H1 (cell line): ENCODE data around the gene TPM2. TPM values are rescaled to one million over a fixed set of nuclear protein-coding genes. Genes with fewer than 3 reads are reported as not detected.

Experiments
- CTCF ChIA-PET: fragments of 300-600 bp; sonication (Branson Sonifier 250); formaldehyde crosslinking; loops from one replicate; lab custom pipeline; 2021; ENCODE audit not compliant: partially characterized antibody; lab: Charles Lee
- POLR2A ChIA-PET: fragments of 300-600 bp; sonication (Branson Sonifier 250); formaldehyde crosslinking; loops from one replicate; lab custom pipeline; 2021; ENCODE audit warnings: inconsistent platforms; ENCODE audit not compliant: partially characterized antibody; lab: Charles Lee
- DNase-seq, 2 experiments: peaks; one replicate each; pipeline versions ENCODE4 v3.0.0 to v3.0.0-alpha.2; 2010 to 2022; ENCODE audit warnings: low spot score in 2 of 2, low read depth in 1 of 2, mixed read lengths in 1 of 2
- FAIRE-seq: peaks from 2 replicates; lab custom pipeline; 2011; peaks lifted over from hg19 to GRCh38; lab: Jason Lieb, UNC
- H2AFZ ChIP-seq: 2 replicates; pipeline ENCODE4 v1.8.1; 2012; ENCODE audit warnings: low read length, inconsistent platforms
- H2AK5ac ChIP-seq: 2 replicates; pipeline ENCODE4 v1.6.1; 2013; ENCODE audit warnings: low read depth, low read length
- H2BK120ac ChIP-seq: replicated peaks from 2 replicates; pipeline ENCODE3; 2013; ENCODE audit warnings: low read depth, low read length, inconsistent platforms
- H2BK12ac ChIP-seq: 2 replicates; pipeline ENCODE4 v1.6.1; 2013; ENCODE audit warnings: low read depth, low read length
- H2BK15ac ChIP-seq: 2 replicates; pipeline ENCODE4 v1.6.1; 2013; ENCODE audit warnings: low read length
- H2BK20ac ChIP-seq: 2 replicates; pipeline ENCODE4 v1.6.1; 2013; ENCODE audit warnings: low read length
- H2BK5ac ChIP-seq: 2 replicates; pipeline ENCODE4 v1.6.1; 2013; ENCODE audit warnings: low read depth, low read length
- H3K14ac ChIP-seq: 2 replicates; pipeline ENCODE4 v1.6.1; 2013; ENCODE audit warnings: inconsistent platforms; ENCODE audit not compliant: insufficient read length
- H3K18ac ChIP-seq: 2 replicates; pipeline ENCODE4 v1.6.1; 2013; ENCODE audit warnings: low read length; ENCODE audit errors: extremely low read depth
- H3K23ac ChIP-seq: 2 replicates; pipeline ENCODE4 v1.6.1; 2013; ENCODE audit warnings: inconsistent platforms; ENCODE audit not compliant: insufficient read length
- H3K23me2 ChIP-seq: 2 replicates; pipeline ENCODE4 v1.6.1; 2013; ENCODE audit warnings: low read depth, low read length
- H3K27ac ChIP-seq: 2 replicates; pipeline ENCODE4 v1.6.1; 2011; ENCODE audit warnings: low read depth, low read length, inconsistent platforms
- H3K27me3 ChIP-seq, 4 experiments: replicated peaks in 1 of 4; 1 replicate in 1 of 4; 2 replicates in 3 of 4; pipeline versions ENCODE4 v1.6.1 to v1.8.1; 2011 to 2013; ENCODE audit warnings: low read length in 3 of 4, mild to moderate bottlenecking in 3 of 4, inconsistent platforms in 2 of 4, mixed read lengths in 2 of 4, moderate library complexity in 1 of 4; ENCODE audit not compliant: control insufficient read depth in 3 of 4, insufficient read depth in 3 of 4; ENCODE audit errors: extremely low read depth in 1 of 4
- H3K36me3 ChIP-seq, 4 experiments: 2 replicates each; pipeline versions ENCODE4 v1.6.1 to v1.8.1; 2011 to 2013; ENCODE audit warnings: mild to moderate bottlenecking in 4 of 4, low read length in 3 of 4, moderate library complexity in 2 of 4, control low read depth in 1 of 4, inconsistent platforms in 1 of 4; ENCODE audit not compliant: insufficient read depth in 4 of 4, control insufficient read depth in 2 of 4
- H3K4ac ChIP-seq: replicated peaks from 2 replicates; pipeline ENCODE3; 2013; ENCODE audit warnings: low read length, low read depth, mixed read lengths, inconsistent platforms; ENCODE audit not compliant: insufficient read length
- H3K4me1 ChIP-seq, 4 experiments: replicated peaks in 1 of 4; 1 replicate in 1 of 4; 2 replicates in 3 of 4; pipeline versions ENCODE4 v1.6.1 to v1.8.1; 2011 to 2013; ENCODE audit warnings: low read length in 3 of 4, inconsistent platforms in 2 of 4, mixed read lengths in 1 of 4; ENCODE audit not compliant: insufficient read depth in 4 of 4, control insufficient read depth in 3 of 4
- H3K4me2 ChIP-seq, 2 experiments: 2 replicates each; pipeline versions ENCODE4 v1.6.1 to v1.8.1; 2011 to 2013; ENCODE audit warnings: low read depth in 2 of 2, low read length in 2 of 2, control low read depth in 1 of 2, inconsistent platforms in 1 of 2, mild to moderate bottlenecking in 1 of 2; ENCODE audit not compliant: insufficient read depth in 1 of 2
- H3K4me3 ChIP-seq, 4 experiments: fragments of 200-600, 300-600 bp in 1 of 4; sonication (generic), shearing (Covaris generic), sonication (Bioruptor Twin) in 1 of 4; 2 replicates each; pipeline versions ENCODE4 v1.5.1 to v1.8.1; 2011 to 2016; ENCODE audit warnings: low read length in 4 of 4, low read depth in 3 of 4, control low read depth in 2 of 4, inconsistent platforms in 2 of 4, mild to moderate bottlenecking in 2 of 4, mixed read lengths in 1 of 4, moderate library complexity in 1 of 4; ENCODE audit not compliant: insufficient read depth in 2 of 4; ENCODE audit errors: extremely low read depth in 1 of 4
- H3K56ac ChIP-seq: replicated peaks from 2 replicates; pipeline ENCODE3; 2013; ENCODE audit warnings: low read depth, mild to moderate bottlenecking, mixed read lengths, low read length, inconsistent platforms; ENCODE audit not compliant: insufficient read length
- H3K79me1 ChIP-seq: 2 replicates; pipeline ENCODE4 v1.6.1; 2013; ENCODE audit warnings: low read depth, low read length, control low read depth
- H3K79me2 ChIP-seq, 2 experiments: 2 replicates each; pipeline versions ENCODE4 v1.6.1 to v1.8.1; 2012 to 2013; ENCODE audit warnings: low read length in 2 of 2, mild to moderate bottlenecking in 2 of 2, inconsistent platforms in 1 of 2; ENCODE audit not compliant: insufficient read depth in 2 of 2, control insufficient read depth in 1 of 2
- H3K9ac ChIP-seq, 4 experiments: replicated peaks in 1 of 4; 1 replicate in 1 of 4; 2 replicates in 3 of 4; pipeline versions ENCODE4 v1.6.1 to v1.8.1; 2011 to 2013; ENCODE audit warnings: low read depth in 3 of 4, low read length in 3 of 4, control low read depth in 2 of 4, mild to moderate bottlenecking in 2 of 4, moderate library complexity in 2 of 4, inconsistent platforms in 1 of 4; ENCODE audit errors: extremely low read depth in 1 of 4
- H3K9me3 ChIP-seq, 2 experiments: 2 replicates each; pipeline versions ENCODE4 v1.6.1 to v1.8.1; 2012 to 2013; ENCODE audit warnings: mild to moderate bottlenecking in 2 of 2, moderate library complexity in 2 of 2, control low read depth in 1 of 2, inconsistent platforms in 1 of 2, low read depth in 1 of 2, low read length in 1 of 2, mixed read lengths in 1 of 2; ENCODE audit not compliant: insufficient read depth in 2 of 2
- H4K20me1 ChIP-seq, 2 experiments: replicated peaks in 1 of 2; 2 replicates each; pipeline versions ENCODE3 to v1.8.1; 2011 to 2013; ENCODE audit warnings: inconsistent platforms in 2 of 2, low read length in 2 of 2, mild to moderate bottlenecking in 1 of 2; ENCODE audit not compliant: insufficient read depth in 2 of 2, control insufficient read depth in 1 of 2
- H4K5ac ChIP-seq: 2 replicates; pipeline ENCODE4 v1.6.1; 2013; ENCODE audit warnings: low read length, low read depth, mixed read lengths, inconsistent platforms; ENCODE audit not compliant: insufficient read length
- H4K8ac ChIP-seq: 2 replicates; pipeline ENCODE4 v1.8.0; 2013; ENCODE audit warnings: mild to moderate bottlenecking, moderate library complexity, low read length, inconsistent platforms; ENCODE audit not compliant: insufficient read depth; ENCODE audit errors: extremely low read depth
- H4K91ac ChIP-seq: replicated peaks from 2 replicates; pipeline ENCODE3; 2013; ENCODE audit warnings: low read length, mixed read lengths, inconsistent platforms; ENCODE audit not compliant: insufficient read length
- CBX5 ChIP-seq: fragments of 300-800, 300-1000 bp; sonication (generic); IDR thresholded peaks from 2 replicates; pipeline ENCODE4 v1.7.1; 2016; ENCODE audit warnings: antibody characterized with exemption, low read length, low read depth
- WGBS, 2 experiments: shearing (Covaris generic) in 1 of 2; methylation state at CpG; one replicate each; pipeline versions ENCODE4 v1.1.6 to v1.1.7; 2013 to 2015; ENCODE audit warnings: low lambda C conversion rate in 2 of 2, mixed read lengths in 2 of 2, inconsistent platforms in 1 of 2, low coverage in 1 of 2, missing lambda C conversion rate in 1 of 2; ENCODE audit not compliant: insufficient replicate concordance in 2 of 2, insufficient coverage in 1 of 2, insufficient read length in 1 of 2; ENCODE audit errors: extremely low coverage in 1 of 2, missing lambda C conversion rate in 1 of 2; 5-methylcytosine and 5-hydroxymethylcytosine counted together
- polyA plus RNA-seq, 7 experiments: library from polyadenylated mRNA; depleted of rRNA in 3 of 7; stranded (reverse) in 5 of 7; unstranded in 2 of 7; fragments of >200 nt in 5 of 7; fragments of 200-250 nt in 2 of 7; gene quantifications; 1 replicate in 5 of 7; 2 replicates in 1 of 7; 4 replicates in 1 of 7; pipeline versions ENCODE4 v1.2.1 to v1.2.3, GENCODE V29; 2011 to 2013; ENCODE audit warnings: missing spikeins in 2 of 7, mixed read lengths in 2 of 7
- total RNA-seq: library from RNA; stranded (reverse); fragmentation: NEBNext Ultra II Directional; extraction: Animal tissue kit (Norgen Biotek cat#: 25700); gene quantifications from 2 replicates; pipeline ENCODE4 v1.2.1, GENCODE V29; 2021

Gene TPM2
- total and polyA plus RNA-seq, 2 of the 8 experiments (the other 6 are each of a cell fraction or from before 2014, with no cell fraction given), result 62.5 to 181 TPM

- no peak overlapping the region for H2BK15ac ChIP-seq
- H3K27me3 ChIP-seq, result peaks cover 0 to 7% (median 0%) of the 10 kb centered on the region in 4 experiments; a peak in 1 of 7 replicates
- peak overlapping the region; percentile 77 to 92 for H3K4me2 ChIP-seq
- H3K9ac ChIP-seq, result peak overlapping the region in 3 of 4 experiments; percentile 42 to 90 (median 88); a peak in 5 of 7 replicates
- H3K14ac ChIP-seq, result no peak overlapping the region
- H3K36me3 ChIP-seq, result peaks cover 6 to 32% (median 13%) of the 10 kb centered on the region in 4 experiments
- H4K20me1 ChIP-seq, result peaks cover 2 to 6% of the 10 kb centered on the region in 2 experiments
- H3K23ac ChIP-seq, result no peak overlapping the region
- ChIA-PET CTCF (interaction anchor here (0.9 to 15.9 kb wide), 11 partner anchors 11 to 97 kb away, joined by 3 to 347 read pairs (median 9); partner anchors contain the start of genes CA9, CREB3, SIT1 and TLN1), POLR2A (interaction anchor here (1.0 to 7.9 kb wide), 9 partner anchors 11 to 587 kb away, joined by 3 to 84 read pairs (median 6); partner anchors contain the start of genes CA9, TPM2 and VCP)
- no peak overlapping the region for H4K5ac ChIP-seq
- 8% methylated on average over 2 of the region's 2 CpGs; no CpG with 5 or more reads in 1 of the 2 experiments for WGBS, 2 experiments
- FAIRE-seq (no peak), DNase-seq (no peak)
- H2BK5ac ChIP-seq, result 0 out of 2 replicates have a peak overlapping the region, but pooled peaks have one; percentile 94
- peaks cover 2% of the 10 kb centered on the region; the same call in 1 of the 2 replicates for H3K79me1 ChIP-seq
- peak overlapping the region; percentile 70 to 92 (median 86) for H3K4me3 ChIP-seq
- no peak overlapping the region for H3K4ac ChIP-seq
- H2BK12ac ChIP-seq, result 0 out of 2 replicates have a peak overlapping the region, but pooled peaks have one; percentile 23
- no peaks in the 10 kb centered on the region for H3K79me2 ChIP-seq
- H3K18ac ChIP-seq, result no peak overlapping the region
- no peaks in the 10 kb centered on the region for H3K9me3 ChIP-seq
- no peak overlapping the region for H2AK5ac ChIP-seq
- no peak overlapping the region for H4K8ac ChIP-seq
- H4K91ac ChIP-seq, result no peak overlapping the region
- peaks cover 0 to 2% (median 0%) of the 10 kb centered on the region in 4 experiments; a peak in 4 of 7 replicates for H3K4me1 ChIP-seq
- no peak overlapping the region for H2AFZ ChIP-seq
- H2BK20ac ChIP-seq, result no peak overlapping the region
- peak overlapping the region; percentile 99; the same call in 1 of the 2 replicates for H3K27ac ChIP-seq
- peak overlapping the region; percentile 36 for H3K56ac ChIP-seq
- no peak overlapping the region for H2BK120ac ChIP-seq
- H3K23me2 ChIP-seq, result peaks cover 10% of the 10 kb centered on the region
- TF ChIP-seq CBX5, result no peak
Observed at GRCh38 chr9:35658968-35659220, 30.8 kb downstream of the TPM2 start.
